HepG2 (cell line): ENCODE data around the gene TM4SF1. TPM values are rescaled to one million over a fixed set of nuclear protein-coding genes. Genes with fewer than 3 reads are reported as not detected.

Experiments
- DNMT3B ChIP-seq: conservative IDR thresholded peaks from 2 replicates; pipeline ENCODE4 v1.6.1; 2016; ENCODE audit warnings: missing biosample characterization, control low read depth
- FOXP1 ChIP-seq, 2 experiments: fragments of 450-650 bp in 1 of 2; IDR thresholded peaks; 2 replicates each; pipeline ENCODE4 v1.6.1; 2017 to 2018; ENCODE audit warnings: antibody characterized with exemption in 1 of 2
- HMG20A ChIP-seq: IDR thresholded peaks from 2 replicates; pipeline ENCODE4 v1.6.1; 2016; ENCODE audit warnings: borderline replicate concordance
- HOXA9 ChIP-seq: sonication (generic); formaldehyde crosslinking; IDR thresholded peaks from 2 replicates; pipeline ENCODE4 v1.8.1; 2022; ENCODE audit warnings: missing genetic modification reagents, mild to moderate bottlenecking, moderate library complexity, borderline replicate concordance
- ISL2 ChIP-seq: sonication (generic); formaldehyde crosslinking; IDR thresholded peaks from 2 replicates; pipeline ENCODE4 v1.5.0; 2020; ENCODE audit warnings: missing genetic modification reagents
- KDM3A ChIP-seq: IDR thresholded peaks from 2 replicates; pipeline ENCODE4 v1.6.1; 2018; ENCODE audit warnings: low read depth, missing compliant biosample characterization
- NR2F1 ChIP-seq, 2 experiments: fragments of 450-650 bp in 1 of 2; formaldehyde crosslinking in 1 of 2; IDR thresholded peaks; 2 replicates each; pipeline versions ENCODE4 v1.5.0 to v1.6.1; 2016 to 2020; ENCODE audit warnings: mild to moderate bottlenecking in 1 of 2, missing compliant biosample characterization in 1 of 2, missing genetic modification reagents in 1 of 2, moderate library complexity in 1 of 2
- PHF5A ChIP-seq: IDR thresholded peaks from one replicate; pipeline ENCODE4 v1.6.1; 2018; ENCODE audit warnings: low read depth, missing genetic modification reagents; ENCODE audit not compliant: unreplicated experiment
- RBAK ChIP-seq: sonication (generic); formaldehyde crosslinking; IDR thresholded peaks from 2 replicates; pipeline ENCODE4 v1.5.1; 2020; ENCODE audit warnings: mild to moderate bottlenecking, missing genetic modification reagents
- SMYD3 ChIP-seq: sonication (generic); formaldehyde crosslinking; IDR thresholded peaks from 2 replicates; pipeline ENCODE4 v1.8.1; 2023; ENCODE audit warnings: mild to moderate bottlenecking, missing genetic modification reagents
- TBL1XR1 ChIP-seq: fragments of 150-350 bp; IDR thresholded peaks from 2 replicates; pipeline ENCODE4 v1.6.1; 2014; ENCODE audit warnings: borderline replicate concordance, low read length; ENCODE audit not compliant: partially characterized antibody
- TCF7 ChIP-seq: sonication (generic); IDR thresholded peaks from 2 replicates; pipeline ENCODE4 v1.6.1; 2016; ENCODE audit warnings: antibody characterized with exemption, low read depth
- TEAD3 ChIP-seq: optimal IDR thresholded peaks from 2 replicates; pipeline ENCODE3; 2016; ENCODE audit warnings: borderline replicate concordance
- TP53 ChIP-seq: sonication (generic); formaldehyde crosslinking; conservative IDR thresholded peaks from 2 replicates; pipeline ENCODE4 v1.4.0; 2020; ENCODE audit warnings: missing genetic modification reagents
- ZBTB7B ChIP-seq: sonication (generic); formaldehyde crosslinking; IDR thresholded peaks from 2 replicates; pipeline ENCODE4 v1.4.0; 2020; ENCODE audit warnings: missing genetic modification reagents
- ZNF232 ChIP-seq: sonication (generic); formaldehyde crosslinking; IDR thresholded peaks from 2 replicates; pipeline ENCODE4 v1.4.0; 2020; ENCODE audit warnings: missing genetic modification reagents, borderline replicate concordance
- ZNF337 ChIP-seq: sonication (generic); formaldehyde crosslinking; IDR thresholded peaks from 2 replicates; pipeline ENCODE4 v1.5.1; 2020; ENCODE audit warnings: missing genetic modification reagents, low read depth, mild to moderate bottlenecking, borderline replicate concordance
- ZNF33A ChIP-seq: sonication (generic); formaldehyde crosslinking; IDR thresholded peaks from 2 replicates; pipeline ENCODE4 v1.5.1; 2020; ENCODE audit warnings: missing genetic modification reagents, mild to moderate bottlenecking, moderate library complexity, borderline replicate concordance
- ZNF350 ChIP-seq: sonication (generic); formaldehyde crosslinking; IDR thresholded peaks from 2 replicates; pipeline ENCODE4 v1.4.0; 2020; ENCODE audit warnings: mild to moderate bottlenecking, low read depth, missing genetic modification reagents, borderline replicate concordance
- ZNF543 ChIP-seq: sonication (generic); formaldehyde crosslinking; IDR thresholded peaks from 2 replicates; pipeline ENCODE4 v1.4.0; 2020; ENCODE audit warnings: mild to moderate bottlenecking, missing genetic modification reagents
- ZNF670 ChIP-seq: sonication (generic); formaldehyde crosslinking; IDR thresholded peaks from 2 replicates; pipeline ENCODE4 v1.8.0; 2022; ENCODE audit warnings: mild to moderate bottlenecking, missing genetic modification reagents, borderline replicate concordance
- ZNF780A ChIP-seq: sonication (generic); formaldehyde crosslinking; IDR thresholded peaks from 2 replicates; pipeline ENCODE4 v1.8.0; 2022; ENCODE audit warnings: mild to moderate bottlenecking, missing genetic modification reagents, moderate library complexity
- polyA plus RNA-seq, 8 experiments: library from polyadenylated mRNA; depleted of rRNA in 3 of 8; stranded (reverse) in 7 of 8; unstranded in 1 of 8; fragments of >200 nt; fragmentation: Illumina TruSeq in 4 of 8; extraction: Trizol in 4 of 8; gene quantifications; 2 replicates each; pipeline versions ENCODE4 v1.2.1 to v1.2.3, GENCODE V29; 2011 to 2016; ENCODE audit warnings: low read depth in 4 of 8, missing spikeins in 1 of 8, mixed read lengths in 1 of 8; ENCODE audit not compliant: insufficient read depth in 1 of 8
- total RNA-seq, 5 experiments: library from RNA; depleted of rRNA; stranded (reverse); fragments of >200 nt; fragmentation: Illumina TruSeq; extraction: Trizol; gene quantifications; 2 replicates each; pipeline ENCODE4 v1.2.3, GENCODE V29; 2016; ENCODE audit warnings: low read depth in 1 of 5
- TF ChIP-seq, protein P1 (sequence below): sonication (generic); formaldehyde crosslinking; IDR thresholded peaks from 2 replicates; pipeline ENCODE4 v1.5.0; 2020; ENCODE audit warnings: missing genetic modification reagents

Gene TM4SF1
- total and polyA plus RNA-seq, 2 of the 13 experiments (the other 11 are each of a cell fraction or from before 2014, with no cell fraction given) = 431 to 1,359 TPM

DNA sequence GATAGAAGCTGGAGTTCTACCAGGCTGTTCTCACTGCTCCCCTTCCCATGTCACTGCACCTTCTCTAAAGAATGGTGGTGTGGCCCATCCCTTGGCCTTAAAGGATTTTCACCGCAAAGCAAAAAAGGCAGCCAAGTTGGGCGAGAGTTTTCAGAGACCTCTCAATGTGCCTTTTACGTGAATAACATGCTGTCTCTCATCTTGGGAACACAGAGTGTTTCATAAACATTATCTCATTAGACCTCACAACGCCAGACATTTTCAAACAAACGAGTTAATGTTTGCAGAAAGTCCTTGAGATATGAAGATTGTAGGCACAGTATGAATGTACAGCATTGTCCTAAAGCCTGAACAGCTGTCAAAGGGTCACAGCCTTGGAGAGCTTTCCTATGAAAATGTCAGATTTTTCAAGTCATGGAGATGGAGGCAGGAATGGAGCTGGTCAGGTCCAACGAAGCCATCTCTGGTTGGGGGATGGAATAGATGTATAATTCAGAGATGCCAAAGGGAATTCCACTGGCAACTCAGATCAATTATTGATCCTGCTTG is 21.3 kb downstream of the TM4SF1 start (continued):
- TF ChIP-seq NR2F1 (CRISPR knock-in tag; IDR thresholded peaks at IDR 0.05) (peak; percentile 86 to 95), ZNF33A (peak; percentile 54; the same call in 1 of the 2 replicates), DNMT3B (peak; percentile 68), RBAK (CRISPR knock-in tag) (no peak), FOXP1 (IDR thresholded peaks at IDR 0.05) (no peak), FOXP1 (CRISPR knock-in tag; IDR thresholded peaks at IDR 0.05) (peak; percentile 91), ZNF350 (CRISPR knock-in tag) (peak; percentile 47; the same call in 1 of the 2 replicates), PHF5A (CRISPR knock-in tag) (peak; percentile 86), ZBTB7B (CRISPR knock-in tag) (peak; percentile 63; the same call in 1 of the 2 replicates), HMG20A (peak; percentile 94; the same call in 1 of the 2 replicates), ZNF780A (CRISPR knock-in tag) (0 out of 2 replicates have a peak, but pooled peaks have one; percentile 43), TBL1XR1 (peak; percentile 71), KDM3A (CRISPR knock-in tag) (peak; percentile 29; the same call in 1 of the 2 replicates), ZNF337 (CRISPR knock-in tag) (peak; percentile 56; the same call in 1 of the 2 replicates), ZNF232 (peak; percentile 89; the same call in 1 of the 2 replicates), TEAD3 (CRISPR knock-in tag) (peak; percentile 89), ZNF543 (0 out of 2 replicates have a peak, but pooled peaks have one; percentile 32), SMYD3 (CRISPR knock-in tag) (no peak), HOXA9 (CRISPR knock-in tag) (no peak), TCF7 (peak; percentile 73), ZNF670 (0 out of 2 replicates have a peak, but pooled peaks have one; percentile 24), TP53 (CRISPR knock-in tag) (peak; percentile 72; the same call in 1 of the 2 replicates), ISL2 (CRISPR knock-in tag) (peak; percentile 94)
- TF ChIP-seq, protein P1, sequence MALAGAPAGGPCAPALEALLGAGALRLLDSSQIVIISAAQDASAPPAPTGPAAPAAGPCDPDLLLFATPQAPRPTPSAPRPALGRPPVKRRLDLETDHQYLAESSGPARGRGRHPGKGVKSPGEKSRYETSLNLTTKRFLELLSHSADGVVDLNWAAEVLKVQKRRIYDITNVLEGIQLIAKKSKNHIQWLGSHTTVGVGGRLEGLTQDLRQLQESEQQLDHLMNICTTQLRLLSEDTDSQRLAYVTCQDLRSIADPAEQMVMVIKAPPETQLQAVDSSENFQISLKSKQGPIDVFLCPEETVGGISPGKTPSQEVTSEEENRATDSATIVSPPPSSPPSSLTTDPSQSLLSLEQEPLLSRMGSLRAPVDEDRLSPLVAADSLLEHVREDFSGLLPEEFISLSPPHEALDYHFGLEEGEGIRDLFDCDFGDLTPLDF (CRISPR knock-in tag) = 0 out of 2 replicates have a peak, but pooled peaks have one; percentile 22
